T-helper 17 cell (primary cell): ENCODE measurements around the gene STAT4. TPM values are rescaled to one million over a fixed set of nuclear protein-coding genes. Genes with fewer than 3 reads are reported as not detected.
A peak's percentile ranks its signal among the peaks of the same experiment; 100 is the strongest.

Experiments
- ATAC-seq: fragments of 150-1000 bp; cut with Tn5 transposase; 2 replicates; pipeline ENCODE4 v1.10.0; 2021; ENCODE audit warnings: mild to moderate bottlenecking, moderate library complexity
- DNase-seq, 3 donors: peaks; one replicate each; pipeline versions ENCODE4 v3.0.0 to v3.0.0-alpha.2; 2020 to 2021
- H3K9me3 ChIP-seq: one replicate; pipeline ENCODE4 v1.7.0; 2013; ENCODE audit warnings: low read length, mild to moderate bottlenecking; ENCODE audit not compliant: control insufficient read depth, poor library complexity, severe bottlenecking
- H3K27ac Mint-ChIP-seq: one replicate; pipeline ENCODE4 v1.8.0; 2022; ENCODE audit warnings: mild to moderate bottlenecking, moderate library complexity, mixed read lengths
- H3K27me3 Mint-ChIP-seq: one replicate; pipeline ENCODE4 v1.8.0; 2022; ENCODE audit warnings: mixed read lengths
- H3K36me3 Mint-ChIP-seq: one replicate; pipeline ENCODE4 v1.8.0; 2022; ENCODE audit warnings: low read depth, mixed read lengths
- H3K4me1 Mint-ChIP-seq: one replicate; pipeline ENCODE4 v1.8.0; 2022; ENCODE audit warnings: mild to moderate bottlenecking, mixed read lengths
- H3K4me3 Mint-ChIP-seq: one replicate; pipeline ENCODE4 v1.8.0; 2022; ENCODE audit warnings: mild to moderate bottlenecking, moderate library complexity, mixed read lengths
- total RNA-seq, 4 donors: library from RNA in 2 of 4; stranded (reverse) in 2 of 4; gene quantifications; one replicate each; pipeline ENCODE4 v1.2.3 and lab custom pipeline; 2022 to 2026

STAT4 gene
- total RNA-seq, 2 donors from 2014 or later = 117 to 128 TPM

DNA sequence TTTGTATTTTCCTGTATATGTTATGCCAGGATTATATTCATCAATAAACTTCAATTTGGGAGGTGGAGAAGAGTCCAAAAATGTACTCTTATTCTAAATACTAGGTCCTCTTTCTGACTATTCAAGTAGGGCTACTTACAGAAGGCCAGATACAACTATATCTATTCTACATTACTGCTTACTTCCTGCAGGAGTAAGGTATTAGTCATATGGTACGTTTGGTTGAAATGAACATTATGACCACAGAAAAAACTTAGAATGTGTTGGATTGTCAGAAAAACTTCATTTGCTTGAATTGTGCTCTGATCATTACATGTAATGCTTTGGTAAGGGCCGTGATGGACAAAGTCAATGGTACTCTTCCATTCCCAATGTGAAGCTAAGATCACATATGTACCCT is 35.0 kb downstream of the STAT4 start:
- H3K9me3 ChIP-seq = no peaks in the 10 kb centered on the region
- peaks cover 2% of the 10 kb centered on the region for H3K36me3 Mint-ChIP-seq
- no peaks in the 10 kb centered on the region for H3K27me3 Mint-ChIP-seq
- peaks cover 38% of the 10 kb centered on the region for H3K4me1 Mint-ChIP-seq
- peak overlapping the region; percentile 33 for H3K4me3 Mint-ChIP-seq
- peak overlapping the region; percentile 86 for H3K27ac Mint-ChIP-seq
- DNase-seq (no peak), ATAC-seq (peak; percentile 38)

DNA sequence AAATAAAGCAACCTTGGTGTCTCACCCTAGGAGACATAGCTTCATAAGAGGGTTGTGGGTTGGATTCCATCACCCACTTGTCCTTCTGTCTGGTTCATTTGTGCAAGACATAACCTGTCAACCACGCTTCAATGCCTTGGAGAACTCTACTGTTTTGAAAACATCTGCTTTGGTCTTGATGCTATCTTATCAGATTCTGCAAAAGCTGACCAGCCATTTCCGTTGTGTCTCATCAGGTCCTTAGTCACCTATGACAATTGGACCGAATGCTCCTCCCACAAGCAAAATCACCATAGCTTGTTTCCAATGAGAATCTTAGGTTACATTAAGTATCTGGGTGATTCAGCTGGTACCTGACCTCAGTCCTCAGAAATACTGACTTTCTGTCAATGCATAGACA is 35.4 kb downstream of the STAT4 start:
- H3K27ac Mint-ChIP-seq = peak overlapping the region; percentile 86
- ATAC-seq (peak; percentile 81), DNase-seq (peak in 2 of 3 donors; percentile 15 to 17)
- H3K9me3 ChIP-seq = no peaks in the 10 kb centered on the region
- peaks cover 2% of the 10 kb centered on the region for H3K36me3 Mint-ChIP-seq
- H3K4me1 Mint-ChIP-seq = peaks cover 38% of the 10 kb centered on the region
- no peaks in the 10 kb centered on the region for H3K27me3 Mint-ChIP-seq
- H3K4me3 Mint-ChIP-seq = peak overlapping the region; percentile 33

DNA sequence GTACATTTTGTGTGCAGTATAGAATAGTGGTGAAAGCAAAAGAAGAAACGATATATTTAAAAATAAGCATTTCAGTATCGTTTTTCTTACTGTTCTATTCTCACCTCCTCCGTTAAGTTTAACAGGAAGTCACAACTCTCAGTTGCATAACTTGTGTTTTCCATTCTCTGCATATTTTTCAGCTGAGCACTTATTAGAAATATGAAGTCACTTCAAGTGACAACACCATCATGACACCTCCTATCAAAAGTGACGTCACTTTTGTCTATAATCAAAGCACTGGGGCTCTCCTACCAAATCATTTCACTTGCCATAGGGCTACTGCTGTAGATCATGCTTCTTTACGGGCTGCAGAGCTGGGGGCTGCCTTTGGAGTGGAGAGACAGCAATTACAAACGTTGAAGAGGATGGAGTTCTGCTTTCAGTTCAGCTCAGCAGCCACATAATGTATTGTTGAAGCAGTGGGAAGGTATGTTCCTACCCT is 36.3 kb downstream of the STAT4 start:
- peaks cover 2% of the 10 kb centered on the region for H3K36me3 Mint-ChIP-seq
- peaks cover 42% of the 10 kb centered on the region for H3K4me1 Mint-ChIP-seq
- DNase-seq = no peak
- no peaks in the 10 kb centered on the region for H3K27me3 Mint-ChIP-seq
- ATAC-seq = peak; percentile 23
- no peaks in the 10 kb centered on the region for H3K9me3 ChIP-seq
- H3K4me3 Mint-ChIP-seq = peak overlapping the region; percentile 64
- peak overlapping the region; percentile 86 for H3K27ac Mint-ChIP-seq

DNA sequence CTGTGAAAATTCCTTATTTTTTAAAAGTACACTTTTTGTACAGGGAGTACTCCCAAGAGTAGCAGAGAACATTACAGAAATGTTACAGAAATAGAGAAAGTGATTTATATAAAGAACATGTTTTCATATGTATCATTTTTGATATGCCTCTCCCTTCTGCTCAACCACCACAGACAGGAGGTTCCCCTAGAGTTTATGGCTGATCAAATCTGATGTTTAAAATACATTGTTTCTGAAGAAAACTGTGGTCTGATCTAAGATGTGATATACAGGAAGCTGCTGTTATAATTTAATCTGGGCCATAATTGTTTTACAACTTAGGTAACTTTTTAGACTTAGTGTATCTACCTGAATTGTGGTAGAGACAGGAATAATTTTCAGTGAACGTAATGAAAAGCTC is 37.0 kb downstream of the STAT4 start:
- H3K9me3 ChIP-seq = no peaks in the 10 kb centered on the region
- no peak for DNase-seq
- H3K4me3 Mint-ChIP-seq = peak overlapping the region; percentile 12
- peaks cover 2% of the 10 kb centered on the region for H3K36me3 Mint-ChIP-seq
- peaks cover 45% of the 10 kb centered on the region for H3K4me1 Mint-ChIP-seq
- H3K27ac Mint-ChIP-seq = peak overlapping the region; percentile 86
- ATAC-seq = peak; percentile 26
- H3K27me3 Mint-ChIP-seq = no peaks in the 10 kb centered on the region

DNA sequence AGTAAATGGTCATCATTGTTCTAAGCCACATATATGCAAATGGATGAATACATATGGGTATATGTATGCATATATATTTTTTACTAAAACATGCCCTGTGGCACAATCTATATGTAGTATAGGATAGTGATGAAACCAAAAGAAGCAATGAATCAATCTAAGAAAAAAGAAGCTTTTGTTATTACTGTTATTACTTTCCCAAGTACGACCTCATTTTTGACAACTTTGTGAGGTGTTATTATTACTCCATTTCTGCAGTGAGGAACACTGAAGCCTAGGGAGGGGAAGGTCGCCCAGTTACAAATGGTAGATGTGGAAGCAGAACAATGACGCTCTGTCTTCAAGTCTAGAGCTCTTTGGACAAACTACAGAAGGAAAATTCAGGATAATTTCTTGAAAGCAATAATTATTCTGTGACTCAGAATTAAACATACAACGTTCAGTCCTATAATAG is 38.3 kb downstream of the STAT4 start:
- Mint-ChIP-seq H3K27ac (peak overlapping the region; percentile 86), H3K4me1 (peaks cover 43% of the 10 kb centered on the region), H3K4me3 (no peak overlapping the region), H3K36me3 (peaks cover 2% of the 10 kb centered on the region), H3K27me3 (no peaks in the 10 kb centered on the region)
- H3K9me3 ChIP-seq = no peaks in the 10 kb centered on the region
- DNase-seq (no peak), ATAC-seq (no peak)

DNA sequence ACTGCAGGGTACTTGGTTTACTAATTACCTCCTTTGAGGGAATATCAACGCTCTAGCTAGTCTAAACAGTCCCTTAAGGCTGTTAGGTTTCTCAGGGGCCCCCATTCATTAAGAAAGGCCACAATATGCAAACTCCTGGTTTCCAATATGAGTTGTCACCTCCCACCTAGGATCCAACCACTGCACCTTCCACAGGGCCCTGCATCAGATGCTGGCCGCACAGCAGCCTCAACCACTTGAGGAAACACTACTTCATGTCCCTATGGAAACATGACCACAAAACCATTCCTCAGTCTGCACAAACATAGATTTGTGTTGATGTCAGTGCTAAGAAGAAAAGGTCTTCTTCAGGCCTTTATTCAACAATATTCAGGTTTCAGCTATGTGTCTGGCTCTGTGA is 40.9 kb downstream of the STAT4 start:
- ATAC-seq (no peak), DNase-seq (no peak)
- H3K27ac Mint-ChIP-seq = peak overlapping the region; percentile 6
- no peaks in the 10 kb centered on the region for H3K27me3 Mint-ChIP-seq
- H3K4me3 Mint-ChIP-seq = no peak overlapping the region
- no peaks in the 10 kb centered on the region for H3K9me3 ChIP-seq
- peaks cover 35% of the 10 kb centered on the region for H3K4me1 Mint-ChIP-seq
- H3K36me3 Mint-ChIP-seq = peaks cover 7% of the 10 kb centered on the region

DNA sequence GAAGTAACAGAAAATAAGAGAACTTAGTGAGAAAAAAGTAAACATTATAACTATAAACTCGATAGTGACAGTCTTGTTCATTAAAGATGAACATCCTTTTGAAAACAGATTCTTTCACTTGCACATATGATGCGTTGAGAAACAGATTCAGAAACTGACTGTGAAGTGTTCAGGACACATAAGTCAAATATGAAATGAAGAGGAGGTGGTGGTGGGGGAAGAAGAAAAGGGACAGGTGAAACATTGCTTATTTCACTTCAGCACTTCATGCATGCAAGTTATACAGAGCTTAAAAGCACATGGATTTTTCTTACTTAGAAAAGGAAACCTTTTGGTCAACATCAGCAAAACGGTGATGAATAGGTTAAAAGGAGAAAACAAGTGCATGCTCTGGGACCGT is 42.5 kb downstream of the STAT4 start:
- no peak for DNase-seq
- H3K4me1 Mint-ChIP-seq = peaks cover 26% of the 10 kb centered on the region
- H3K9me3 ChIP-seq = no peaks in the 10 kb centered on the region
- H3K36me3 Mint-ChIP-seq = peaks cover 6% of the 10 kb centered on the region
- H3K4me3 Mint-ChIP-seq = no peak overlapping the region
- H3K27ac Mint-ChIP-seq = peak overlapping the region; percentile 6
- ATAC-seq = no peak
- no peaks in the 10 kb centered on the region for H3K27me3 Mint-ChIP-seq

DNA sequence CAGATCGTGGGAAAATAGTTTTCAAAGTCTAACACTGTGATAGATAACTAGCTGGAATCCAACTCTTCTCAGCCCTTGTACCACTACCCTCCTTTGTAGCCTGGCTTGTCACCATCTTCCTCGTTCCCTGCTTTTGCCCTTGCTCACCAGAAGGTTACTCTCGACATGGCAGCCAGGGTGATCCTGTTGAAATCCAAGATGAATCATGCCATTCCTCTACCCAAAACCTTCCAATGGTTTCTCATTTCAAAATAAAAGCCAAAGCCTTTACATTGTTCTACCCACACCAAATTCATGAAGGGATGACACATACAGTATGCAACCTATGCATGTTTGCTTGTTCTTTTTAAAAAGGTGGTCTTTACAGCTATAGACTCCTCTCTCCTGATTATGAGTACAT is 45.7 kb downstream of the STAT4 start:
- H3K27ac Mint-ChIP-seq = peak overlapping the region; percentile 44
- no peak overlapping the region for H3K4me3 Mint-ChIP-seq
- peaks cover 9% of the 10 kb centered on the region for H3K36me3 Mint-ChIP-seq
- ATAC-seq (no peak), DNase-seq (no peak)
- H3K9me3 ChIP-seq = no peaks in the 10 kb centered on the region
- no peaks in the 10 kb centered on the region for H3K27me3 Mint-ChIP-seq
- peaks cover 27% of the 10 kb centered on the region for H3K4me1 Mint-ChIP-seq

DNA sequence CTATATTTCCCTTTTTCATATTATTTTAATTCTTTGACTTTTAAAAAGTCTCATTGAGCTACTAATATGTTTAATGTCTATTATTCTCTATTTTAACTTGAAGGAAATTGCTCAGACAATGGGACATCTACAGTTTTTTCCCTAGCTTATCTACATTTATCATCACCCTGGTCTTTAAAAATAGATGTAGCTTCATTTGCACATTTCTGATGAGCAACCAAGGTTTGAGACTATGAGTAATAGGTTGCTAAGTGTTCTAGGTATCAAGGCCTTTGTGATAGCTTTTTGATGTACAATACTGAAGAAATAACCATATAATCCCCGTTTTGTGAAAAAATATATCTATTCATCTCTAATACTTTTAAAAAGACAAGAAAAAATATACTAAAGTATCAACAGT is 47.0 kb downstream of the STAT4 start:
- H3K9me3 ChIP-seq = no peaks in the 10 kb centered on the region
- Mint-ChIP-seq H3K36me3 (peaks cover 9% of the 10 kb centered on the region), H3K4me3 (no peak overlapping the region), H3K27me3 (no peaks in the 10 kb centered on the region), H3K4me1 (peaks cover 21% of the 10 kb centered on the region), H3K27ac (no peak overlapping the region)
- ATAC-seq (no peak), DNase-seq (no peak)

DNA sequence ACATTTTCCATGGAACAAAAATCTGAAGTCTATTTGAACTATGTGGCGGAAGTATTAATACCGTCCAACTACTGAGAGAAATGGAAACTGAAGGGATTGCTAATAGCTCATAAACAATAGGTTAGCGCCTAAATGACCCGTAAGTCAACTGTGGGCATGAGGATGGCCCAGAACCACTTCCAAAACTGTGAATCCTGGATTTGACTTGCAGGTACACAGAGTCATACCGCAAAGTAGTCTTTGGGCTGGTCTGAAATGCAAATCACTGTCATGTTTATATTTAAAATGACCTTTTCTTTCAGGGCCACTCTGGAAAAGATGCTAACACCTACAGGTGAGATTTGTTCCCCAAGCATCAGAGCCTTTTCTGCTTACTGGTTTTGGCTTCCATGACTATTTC is 50.6 kb downstream of the STAT4 start:
- no peaks in the 10 kb centered on the region for H3K27me3 Mint-ChIP-seq
- no peaks in the 10 kb centered on the region for H3K9me3 ChIP-seq
- ATAC-seq = no peak
- peaks cover 26% of the 10 kb centered on the region for H3K4me1 Mint-ChIP-seq
- H3K4me3 Mint-ChIP-seq = no peak overlapping the region
- no peak for DNase-seq
- H3K36me3 Mint-ChIP-seq = peaks cover 7% of the 10 kb centered on the region
- H3K27ac Mint-ChIP-seq = no peak overlapping the region

DNA sequence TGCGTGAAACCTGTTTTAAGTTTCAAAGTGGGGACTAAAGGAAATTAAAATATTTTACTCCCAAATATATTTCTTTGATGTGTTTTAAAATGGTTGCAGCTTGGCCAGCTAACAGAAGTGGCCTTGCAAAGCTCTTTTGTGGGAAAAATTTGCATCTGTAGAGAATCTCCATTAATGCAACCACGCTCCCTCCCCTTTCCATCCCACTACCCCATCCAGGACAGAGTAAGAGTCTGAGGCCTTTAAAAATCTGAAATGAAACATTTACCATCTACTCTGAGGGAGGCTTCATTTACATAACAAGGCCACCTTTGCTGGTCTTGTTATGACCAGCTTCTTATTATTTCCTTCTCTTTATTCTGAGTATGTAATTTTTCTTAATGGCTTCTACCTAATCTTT is 63.5 kb downstream of the STAT4 start:
- Mint-ChIP-seq H3K27me3 (no peaks in the 10 kb centered on the region), H3K36me3 (peaks cover 7% of the 10 kb centered on the region), H3K27ac (peak overlapping the region; percentile 65), H3K4me1 (peaks cover 13% of the 10 kb centered on the region), H3K4me3 (no peak overlapping the region)
- ATAC-seq (no peak), DNase-seq (no peak)
- H3K9me3 ChIP-seq = no peaks in the 10 kb centered on the region

DNA sequence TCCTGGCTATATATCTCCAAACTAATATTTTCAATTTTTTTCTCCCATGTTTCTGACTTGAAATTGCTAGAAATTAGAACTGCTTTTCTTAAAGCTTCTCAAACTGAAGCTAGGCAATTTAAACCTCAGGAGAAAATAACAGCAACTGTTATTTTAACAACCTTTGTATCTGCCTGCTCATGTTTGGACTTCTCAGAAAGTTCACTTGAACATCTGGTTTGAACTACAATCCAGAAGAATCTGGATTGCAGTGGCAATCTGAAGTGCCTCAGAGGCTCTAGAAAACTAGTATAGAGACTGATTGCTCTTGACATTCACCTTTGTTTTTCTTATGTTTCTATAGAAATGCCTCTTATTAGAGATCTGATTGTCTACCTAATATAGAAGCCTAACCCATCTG is 64.1 kb downstream of the STAT4 start:
- DNase-seq (no peak), ATAC-seq (no peak)
- H3K36me3 Mint-ChIP-seq = peaks cover 7% of the 10 kb centered on the region
- no peaks in the 10 kb centered on the region for H3K9me3 ChIP-seq
- no peaks in the 10 kb centered on the region for H3K27me3 Mint-ChIP-seq
- peak overlapping the region; percentile 65 for H3K27ac Mint-ChIP-seq
- H3K4me1 Mint-ChIP-seq = peaks cover 13% of the 10 kb centered on the region
- no peak overlapping the region for H3K4me3 Mint-ChIP-seq

DNA sequence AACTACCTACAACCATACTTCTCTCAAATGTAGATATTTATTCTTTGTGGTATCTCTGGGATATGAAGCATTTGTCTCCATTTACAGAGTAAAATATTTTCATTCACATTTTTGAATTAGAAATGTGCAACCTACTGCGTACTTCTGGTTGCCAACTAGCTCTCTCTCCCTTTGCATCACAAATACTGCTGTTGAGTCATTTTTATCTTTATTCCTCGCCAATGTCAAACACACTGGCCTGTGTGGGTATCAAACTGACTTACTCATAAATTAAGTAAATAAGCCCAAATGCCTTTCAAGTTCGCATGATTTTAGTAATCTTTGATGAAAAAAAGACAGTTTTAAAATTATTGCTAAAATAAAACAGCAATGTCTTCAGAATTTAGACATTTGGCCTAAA is 67.3 kb downstream of the STAT4 start:
- H3K36me3 Mint-ChIP-seq = peaks cover 5% of the 10 kb centered on the region
- no peaks in the 10 kb centered on the region for H3K9me3 ChIP-seq
- H3K4me3 Mint-ChIP-seq = no peak overlapping the region
- DNase-seq (no peak), ATAC-seq (no peak)
- H3K4me1 Mint-ChIP-seq = peaks cover 11% of the 10 kb centered on the region
- no peak overlapping the region for H3K27ac Mint-ChIP-seq
- no peaks in the 10 kb centered on the region for H3K27me3 Mint-ChIP-seq

DNA sequence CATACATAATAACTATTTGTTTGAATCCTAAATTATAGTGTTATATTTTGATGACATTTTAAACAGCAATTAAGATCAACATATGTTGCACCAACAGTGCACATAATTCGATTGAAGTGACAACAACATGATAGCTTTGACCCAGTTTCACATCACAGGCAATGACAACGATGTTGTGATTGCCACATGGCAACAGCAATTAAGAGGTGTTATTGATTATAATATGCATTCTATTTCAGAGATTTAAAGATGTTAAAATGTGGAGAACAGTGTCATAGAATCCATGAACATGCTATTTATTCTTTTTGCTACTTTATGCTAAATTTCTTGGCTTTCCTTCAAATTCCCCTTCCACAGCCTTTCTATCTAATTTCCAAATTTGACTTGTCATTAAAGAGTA is 68.5 kb downstream of the STAT4 start:
- Mint-ChIP-seq H3K4me3 (no peak overlapping the region), H3K36me3 (peaks cover 3% of the 10 kb centered on the region), H3K27ac (peak overlapping the region; percentile 34), H3K4me1 (peaks cover 15% of the 10 kb centered on the region), H3K27me3 (no peaks in the 10 kb centered on the region)
- DNase-seq = no peak
- H3K9me3 ChIP-seq = no peaks in the 10 kb centered on the region
- no peak for ATAC-seq
